Retinal pigment epithelial cell (primary cell): ENCODE measurements around the gene MAP4K4.
A peak's percentile ranks its signal among the peaks of the same experiment; 100 is the strongest.

Experiments
- DNase-seq: peaks from one replicate; pipeline ENCODE4 v3.0.0-alpha.2; 2010; ENCODE audit warnings: low read depth
- H3K4me3 ChIP-seq: 2 replicates; pipeline ENCODE4 v1.5.1; 2011; ENCODE audit warnings: mild to moderate bottlenecking, low read length, control low read depth, moderate library complexity
- CTCF ChIP-seq: conservative IDR thresholded peaks from 2 replicates; pipeline ENCODE4 v1.5.1; 2011; ENCODE audit warnings: low read depth, low read length, control low read depth, inconsistent platforms

MAP4K4 gene

GRCh38 chr2:101699755-101700461 is 2.4 kb downstream of the MAP4K4 start:
- H3K4me3 ChIP-seq = peak overlapping the region; percentile 91
- no peak for TF ChIP-seq CTCF
- DNase-seq = no peak

- no peak for DNase-seq
- no peak overlapping the region for H3K4me3 ChIP-seq
- TF ChIP-seq CTCF = no peak
These were observed 6.5 kb downstream of the MAP4K4 start for GRCh38 chr2:101704046-101704466.

- no peak overlapping the region for H3K4me3 ChIP-seq
- TF ChIP-seq CTCF = no peak
- DNase-seq = no peak
These were observed 7.5 kb downstream of the MAP4K4 start for GRCh38 chr2:101704816-101705578.

GRCh38 chr2:101706121-101706818 is 8.8 kb downstream of the MAP4K4 start:
- TF ChIP-seq CTCF = no peak
- no peak overlapping the region for H3K4me3 ChIP-seq
- no peak for DNase-seq

- no peak for DNase-seq
- TF ChIP-seq CTCF = no peak
- no peak overlapping the region for H3K4me3 ChIP-seq
These were observed 9.3 kb downstream of the MAP4K4 start for GRCh38 chr2:101706819-101707177.

GRCh38 chr2:101710036-101710435 is 12.5 kb downstream of the MAP4K4 start:
- TF ChIP-seq CTCF = no peak
- no peak overlapping the region for H3K4me3 ChIP-seq
- DNase-seq = no peak
